ENCODE results near the gene SMYD1. TPM values are rescaled to one million over a fixed set of nuclear protein-coding genes. Genes with fewer than 3 reads are reported as not detected.

Gene SMYD1
- polyA plus RNA-seq, 3 donors = not detected

DNA sequence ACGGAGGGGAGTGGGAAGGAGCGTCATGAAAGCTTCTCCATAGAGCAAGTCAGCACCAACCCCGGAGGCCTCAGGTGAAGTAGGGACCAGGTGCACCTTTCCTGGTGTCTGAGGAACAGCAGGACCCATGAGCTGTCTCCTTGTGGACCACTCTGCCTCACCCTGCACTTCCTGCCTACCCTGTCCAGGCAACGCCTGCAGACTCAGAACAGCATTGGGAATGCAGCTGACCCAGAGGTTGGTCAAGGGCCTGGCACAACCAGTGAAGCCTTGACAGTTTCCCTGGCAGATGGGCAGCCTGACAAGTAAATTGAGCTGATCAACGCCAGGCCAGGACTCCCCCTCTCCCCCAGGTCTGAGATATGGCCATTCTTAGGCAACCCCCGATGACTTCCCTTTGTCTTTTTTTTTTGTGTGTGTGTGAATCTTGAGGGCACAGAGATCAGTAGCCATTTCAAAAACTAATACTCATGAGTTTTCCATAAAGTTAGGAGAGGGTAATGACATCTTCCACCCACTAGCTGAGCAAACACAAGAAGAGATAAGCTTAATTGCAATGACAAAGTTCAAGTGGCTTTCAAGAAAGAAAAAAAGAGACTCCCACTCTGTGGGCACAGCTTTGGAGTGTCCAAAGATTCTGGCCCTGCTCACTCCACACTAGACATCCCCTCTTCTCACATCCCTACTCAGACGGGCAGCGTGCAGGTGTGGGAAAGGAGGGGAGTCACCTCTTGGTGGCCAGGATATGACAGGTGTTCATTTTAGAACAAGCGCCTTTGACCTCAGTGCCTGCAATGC lies 63.8 kb downstream of the SMYD1 start:
- Histone ChIP-seq H3K79me2 (ENCODE audit: insufficient read depth, low read length) (no peaks in the 10 kb centered on the region), H3K4me1 (ENCODE audit: control insufficient read depth in 1 of 2, insufficient read depth in 2 of 2, low read length in 2 of 2) (no peaks in the 10 kb centered on the region), H3K9ac (ENCODE audit: insufficient read depth, low read length, poor library complexity, severe bottlenecking) (no peak overlapping the region), H3K9me3 (replicated peaks in 1 of 2; ENCODE audit: control insufficient read depth in 1 of 2, insufficient read depth in 1 of 2, low read length in 2 of 2) (no peaks in the 10 kb centered on the region), H4K20me1 (ENCODE audit: insufficient read depth, low read length) (no peaks in the 10 kb centered on the region), H3K27me3 (ENCODE audit: control insufficient read depth in 2 of 2, insufficient read depth in 2 of 2, low read length in 2 of 2) (peaks cover 0 to 3% of the 10 kb centered on the region in 2 donors), H3K4me2 (replicated peaks; ENCODE audit: extremely low read depth, low read length, poor library complexity, severe bottlenecking) (no peak overlapping the region), H3K27ac (ENCODE audit: low read depth in 1 of 2, low read length in 2 of 2) (no peak overlapping the region), H2AFZ (ENCODE audit: insufficient read depth, low read depth, low read length, poor library complexity, severe bottlenecking) (no peak overlapping the region), H3K4me3 (replicated peaks in 1 of 3; ENCODE audit: low read depth in 2 of 3, low read length in 3 of 3) (no peak overlapping the region), H3K36me3 (replicated peaks in 1 of 2; ENCODE audit: control insufficient read depth in 1 of 2, insufficient read depth in 2 of 2, low read length in 2 of 2) (no peaks in the 10 kb centered on the region)
- peaks cover 0 to 3% (median 0%) of the 10 kb centered on the region in 7 donors for H3K9me3 Mint-ChIP-seq
- H3K4me1 Mint-ChIP-seq = no peaks in the 10 kb centered on the region
- H3K4me3 Mint-ChIP-seq = no peak overlapping the region
- peaks cover 3 to 16% (median 5%) of the 10 kb centered on the region in 3 donors for H3K27me3 Mint-ChIP-seq (ENCODE audit: low read depth in 3 of 3)
- H3K27ac Mint-ChIP-seq = no peak overlapping the region
- H3K36me3 Mint-ChIP-seq = no peaks in the 10 kb centered on the region
- no peak for DNase-seq
- intact Hi-C loops (cut with micrococcal nuclease) = no loop called here
- TF ChIP-seq CTCF (IDR thresholded peaks at IDR 0.05) = no peak
- WGBS (ENCODE audit: insufficient coverage) = 82% methylated on average over 5 of the region's 9 CpGs

GRCh38 chr2:88131999-88132368 lies 64.4 kb downstream of the SMYD1 start:
- Histone ChIP-seq H3K4me1 (ENCODE audit: control insufficient read depth in 1 of 2, insufficient read depth in 2 of 2, low read length in 2 of 2) (no peaks in the 10 kb centered on the region), H2AFZ (ENCODE audit: insufficient read depth, low read depth, low read length, poor library complexity, severe bottlenecking) (no peak overlapping the region), H3K27ac (ENCODE audit: low read depth in 1 of 2, low read length in 2 of 2) (no peak overlapping the region), H3K36me3 (replicated peaks in 1 of 2; ENCODE audit: control insufficient read depth in 1 of 2, insufficient read depth in 2 of 2, low read length in 2 of 2) (no peaks in the 10 kb centered on the region), H3K9me3 (replicated peaks in 1 of 2; ENCODE audit: control insufficient read depth in 1 of 2, insufficient read depth in 1 of 2, low read length in 2 of 2) (no peaks in the 10 kb centered on the region), H4K20me1 (ENCODE audit: insufficient read depth, low read length) (no peaks in the 10 kb centered on the region), H3K4me3 (replicated peaks in 1 of 3; ENCODE audit: low read depth in 2 of 3, low read length in 3 of 3) (no peak overlapping the region), H3K4me2 (replicated peaks; ENCODE audit: extremely low read depth, low read length, poor library complexity, severe bottlenecking) (no peak overlapping the region), H3K9ac (ENCODE audit: insufficient read depth, low read length, poor library complexity, severe bottlenecking) (no peak overlapping the region), H3K27me3 (ENCODE audit: control insufficient read depth in 2 of 2, insufficient read depth in 2 of 2, low read length in 2 of 2) (peaks cover 0 to 3% of the 10 kb centered on the region in 2 donors), H3K79me2 (ENCODE audit: insufficient read depth, low read length) (no peaks in the 10 kb centered on the region)
- H3K36me3 Mint-ChIP-seq = no peaks in the 10 kb centered on the region
- WGBS (ENCODE audit: insufficient coverage) = 86% methylated on average over 1 of the region's 3 CpGs
- peaks cover 3 to 16% (median 8%) of the 10 kb centered on the region in 3 donors for H3K27me3 Mint-ChIP-seq (ENCODE audit: low read depth in 3 of 3)
- TF ChIP-seq CTCF (IDR thresholded peaks at IDR 0.05) = no peak
- H3K27ac Mint-ChIP-seq = no peak overlapping the region
- intact Hi-C loops (cut with micrococcal nuclease) = no loop called here
- no peak for DNase-seq
- H3K4me3 Mint-ChIP-seq = no peak overlapping the region
- H3K9me3 Mint-ChIP-seq = peaks cover 0 to 3% (median 0%) of the 10 kb centered on the region in 7 donors
- no peaks in the 10 kb centered on the region for H3K4me1 Mint-ChIP-seq

All from CD14-positive monocyte (primary cell).